GM12875 (cell line): ENCODE data around the gene HOXD8.

ENCODE experiments used
- H3K4me3 ChIP-seq: one replicate; pipeline ENCODE4 v1.5.1; 2011; ENCODE audit warnings: low read depth, low read length, control low read depth
- TF ChIP-seq, protein P1 (sequence below): IDR thresholded peaks from 2 replicates; pipeline ENCODE4 v1.5.1; 2011; ENCODE audit warnings: low read depth, mild to moderate bottlenecking, control low read depth, inconsistent platforms, low read length, moderate library complexity, borderline replicate concordance; ENCODE audit not compliant: insufficient read depth

The HOXD8 gene

DNA sequence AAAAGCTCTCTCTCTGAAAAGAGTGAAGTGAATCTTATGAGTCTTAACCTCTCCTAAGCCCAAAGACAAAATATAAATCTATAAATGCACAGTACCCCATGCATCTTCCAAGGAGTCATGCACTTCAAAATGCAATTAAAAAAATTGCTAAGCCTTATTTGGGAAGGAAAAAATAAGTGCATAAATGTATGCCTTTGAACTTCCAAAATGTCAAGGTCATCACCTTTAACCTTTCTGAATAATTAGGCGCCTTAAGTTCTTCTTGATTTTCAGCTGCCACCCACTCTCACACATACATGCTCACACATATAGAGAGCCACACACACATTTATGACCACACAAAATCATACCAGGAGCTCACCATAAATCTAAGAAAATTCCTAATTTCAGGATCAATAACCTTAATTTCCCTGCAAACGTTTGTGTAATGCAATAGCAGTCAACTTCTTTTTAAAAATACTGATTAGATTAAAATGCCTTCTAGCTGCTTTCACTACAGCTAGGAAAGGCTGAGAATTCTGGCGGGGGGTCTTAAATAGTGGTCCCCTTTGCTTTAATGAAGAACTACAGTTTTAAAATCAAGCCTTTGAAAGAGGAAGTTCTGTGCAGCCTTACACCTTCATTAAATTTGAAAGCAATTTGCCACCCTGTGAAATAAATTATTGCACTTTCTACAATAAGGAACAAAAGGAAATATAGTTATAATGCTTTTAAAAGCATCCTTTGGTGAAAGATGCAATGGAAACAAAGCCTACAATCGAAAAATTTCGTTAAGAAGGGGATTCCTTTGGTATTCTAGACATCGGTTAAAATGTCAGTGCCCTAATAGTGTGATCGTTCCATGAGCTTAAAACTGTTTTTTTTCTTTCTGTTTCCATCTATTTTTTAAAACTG lies 18.8 kb upstream of the HOXD8 start:
- TF ChIP-seq, protein P1, sequence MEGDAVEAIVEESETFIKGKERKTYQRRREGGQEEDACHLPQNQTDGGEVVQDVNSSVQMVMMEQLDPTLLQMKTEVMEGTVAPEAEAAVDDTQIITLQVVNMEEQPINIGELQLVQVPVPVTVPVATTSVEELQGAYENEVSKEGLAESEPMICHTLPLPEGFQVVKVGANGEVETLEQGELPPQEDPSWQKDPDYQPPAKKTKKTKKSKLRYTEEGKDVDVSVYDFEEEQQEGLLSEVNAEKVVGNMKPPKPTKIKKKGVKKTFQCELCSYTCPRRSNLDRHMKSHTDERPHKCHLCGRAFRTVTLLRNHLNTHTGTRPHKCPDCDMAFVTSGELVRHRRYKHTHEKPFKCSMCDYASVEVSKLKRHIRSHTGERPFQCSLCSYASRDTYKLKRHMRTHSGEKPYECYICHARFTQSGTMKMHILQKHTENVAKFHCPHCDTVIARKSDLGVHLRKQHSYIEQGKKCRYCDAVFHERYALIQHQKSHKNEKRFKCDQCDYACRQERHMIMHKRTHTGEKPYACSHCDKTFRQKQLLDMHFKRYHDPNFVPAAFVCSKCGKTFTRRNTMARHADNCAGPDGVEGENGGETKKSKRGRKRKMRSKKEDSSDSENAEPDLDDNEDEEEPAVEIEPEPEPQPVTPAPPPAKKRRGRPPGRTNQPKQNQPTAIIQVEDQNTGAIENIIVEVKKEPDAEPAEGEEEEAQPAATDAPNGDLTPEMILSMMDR, result no peak

DNA sequence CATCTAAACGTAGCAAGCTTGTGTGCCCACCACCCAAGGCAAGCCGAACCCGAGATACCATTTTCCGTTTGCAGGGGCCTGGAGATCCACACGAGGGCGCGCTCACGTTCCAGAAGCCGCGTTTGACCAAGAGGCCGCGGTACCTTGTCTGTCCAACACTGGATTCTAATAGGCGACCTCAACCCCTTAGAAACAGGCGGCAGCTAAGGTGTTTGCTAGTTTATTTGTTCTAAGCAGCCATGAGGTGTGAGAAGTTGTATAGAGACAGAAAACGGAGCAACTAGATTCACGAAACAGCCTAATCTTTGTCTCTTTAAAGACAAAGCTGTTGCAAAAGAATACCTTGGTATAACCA lies 18.2 kb upstream of the HOXD8 start:
- no peak overlapping the region for H3K4me3 ChIP-seq
- TF ChIP-seq, protein P1, result peak; percentile 85

More for the DNA sequence above, 18.8 kb upstream of the HOXD8 start:
- no peak overlapping the region for H3K4me3 ChIP-seq

DNA sequence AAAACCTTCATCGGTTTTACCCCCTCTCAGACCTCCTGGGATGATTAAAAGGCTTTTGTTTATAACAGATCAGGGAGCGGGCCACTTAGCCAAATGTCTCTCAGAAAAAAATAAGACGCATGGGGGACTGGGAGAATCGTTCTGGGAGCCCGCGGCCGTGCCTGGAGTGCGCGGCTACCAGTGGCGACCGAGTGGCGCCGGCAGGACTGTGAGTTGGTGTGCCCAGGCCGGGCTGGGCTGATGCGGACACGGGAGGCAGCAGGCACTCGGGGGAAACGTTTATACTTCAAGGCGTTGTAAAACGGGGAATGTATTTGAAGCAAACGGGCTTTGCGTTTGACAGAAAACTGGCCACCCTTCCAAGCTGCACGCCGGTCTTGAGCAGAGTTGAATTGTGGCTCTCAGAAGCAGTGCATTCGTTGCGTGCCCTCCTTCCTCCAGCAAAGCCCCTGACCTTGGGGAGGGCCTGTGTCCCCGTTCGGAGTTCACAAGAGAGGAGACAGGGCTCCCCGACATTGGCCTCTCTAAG lies 17.6 kb upstream of the HOXD8 start:
- no peak overlapping the region for H3K4me3 ChIP-seq
- TF ChIP-seq, protein P1, result no peak

DNA sequence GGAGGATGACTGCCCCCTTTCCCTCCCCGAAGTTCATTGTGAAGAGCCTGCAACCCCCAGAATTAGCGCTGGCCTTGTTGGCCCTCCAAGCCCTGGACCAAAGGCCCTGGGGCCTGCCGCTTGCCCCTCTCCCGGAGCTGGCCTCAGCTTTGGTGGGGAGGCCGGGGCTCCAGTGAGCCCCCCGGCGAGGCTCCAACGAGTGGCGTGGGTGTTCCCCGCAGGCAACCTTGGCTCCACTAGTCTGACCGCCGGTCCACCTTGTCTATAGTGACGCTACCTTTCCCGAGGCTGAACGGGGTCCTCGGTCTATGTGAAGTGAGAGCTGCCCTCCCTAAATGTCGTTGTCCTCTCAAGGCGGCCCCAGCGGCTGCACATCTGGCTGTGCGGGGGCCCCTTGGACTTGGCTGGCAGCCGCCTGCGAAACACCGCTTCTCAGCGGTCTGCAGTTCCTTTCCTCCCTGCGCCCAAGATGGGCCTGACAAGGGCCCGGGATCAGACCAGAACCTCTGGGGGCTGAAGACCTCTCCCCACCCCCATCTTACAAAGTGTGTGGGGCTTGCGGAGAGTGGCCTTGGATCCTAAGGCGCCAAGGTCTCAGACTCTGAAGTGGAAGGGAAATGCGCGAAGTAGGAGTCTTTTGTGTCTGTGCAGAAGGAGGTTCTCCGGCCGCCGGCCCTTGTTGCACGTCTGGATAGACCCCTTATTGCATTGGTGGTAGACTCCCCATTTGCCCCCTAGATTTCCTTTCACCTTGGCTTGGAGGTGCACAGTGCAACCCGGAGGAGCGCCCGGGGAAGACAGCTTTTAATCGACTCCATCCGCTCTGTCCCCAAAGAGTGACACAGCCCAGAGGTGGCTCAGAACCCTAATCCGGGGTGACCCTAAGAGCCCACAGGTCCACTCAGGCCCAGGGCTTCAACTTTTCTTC lies 16.9 kb upstream of the HOXD8 start:
- TF ChIP-seq, protein P1, result no peak
- no peak overlapping the region for H3K4me3 ChIP-seq

DNA sequence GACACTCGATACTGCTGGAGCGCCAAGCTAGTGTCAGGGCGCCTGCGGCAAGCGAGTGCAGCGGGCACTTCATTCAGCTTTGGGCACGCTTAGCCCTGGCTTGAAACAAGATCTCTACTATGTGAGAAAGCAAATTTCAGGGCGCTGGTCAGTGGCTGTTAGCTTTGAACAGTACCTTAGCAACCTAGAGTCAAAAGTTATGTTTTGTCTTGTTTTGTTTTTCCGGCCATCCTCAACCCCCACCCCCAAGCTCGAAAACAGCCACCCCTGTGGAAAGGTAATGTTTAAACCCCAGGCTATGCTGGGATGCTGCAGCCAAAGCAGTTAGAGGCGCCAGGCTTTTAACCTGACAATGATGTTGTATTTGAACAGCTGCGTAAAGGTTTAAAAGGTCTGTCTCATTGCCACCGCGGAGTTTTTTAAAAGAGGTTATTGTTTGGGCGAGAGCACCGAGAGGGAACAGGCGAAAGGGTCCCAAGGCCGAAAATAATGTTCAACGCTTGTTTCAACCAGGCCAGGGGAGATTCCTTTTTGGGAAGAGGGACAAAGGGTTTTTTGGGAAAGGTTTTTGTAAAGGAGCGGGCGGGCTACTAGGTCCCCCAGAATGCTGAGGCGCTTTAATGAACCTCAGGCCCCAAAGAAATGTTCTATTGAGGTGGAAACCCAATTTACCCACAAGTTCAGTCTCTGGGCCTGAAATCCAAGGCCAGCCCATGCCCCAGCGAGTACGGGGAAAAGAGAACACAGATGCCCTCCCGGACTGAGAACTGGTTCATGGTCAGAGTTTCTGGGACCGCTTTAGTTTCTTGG lies 15.2 kb upstream of the HOXD8 start:
- H3K4me3 ChIP-seq, result no peak overlapping the region
- TF ChIP-seq, protein P1, result no peak

DNA sequence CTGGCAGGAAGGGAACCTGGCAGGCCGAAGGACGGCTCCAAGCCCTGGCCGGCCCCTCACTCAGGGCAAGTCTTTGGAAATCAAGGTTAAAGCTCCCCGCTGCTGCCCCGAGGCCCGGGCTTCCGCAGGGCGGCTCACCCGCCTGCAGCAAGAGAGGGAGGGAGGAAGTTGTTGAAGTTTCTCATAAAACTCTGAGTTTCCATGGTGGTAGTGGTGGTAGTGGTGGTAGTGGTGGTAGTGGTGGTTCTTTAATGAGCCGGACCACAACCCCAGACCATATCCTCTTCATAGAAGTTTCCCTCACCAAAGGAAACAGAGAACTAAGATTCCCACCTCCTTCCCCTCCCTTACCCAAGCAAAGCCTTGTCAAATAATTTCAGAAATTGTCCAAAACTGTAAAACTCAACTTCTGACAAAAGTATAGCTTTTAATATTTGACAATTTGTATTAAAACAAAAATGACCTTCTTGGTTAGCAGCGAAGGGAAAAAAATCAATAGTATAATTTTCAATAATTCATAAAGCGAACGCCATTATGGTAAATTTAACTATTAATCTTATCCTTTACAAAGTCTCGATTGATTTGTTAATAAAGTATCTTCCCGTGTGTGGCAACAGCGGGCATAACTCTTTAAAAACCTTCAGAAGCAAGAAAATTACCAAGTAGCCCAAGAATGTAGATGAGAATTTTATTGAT lies 14.4 kb upstream of the HOXD8 start:
- TF ChIP-seq, protein P1, result no peak
- no peak overlapping the region for H3K4me3 ChIP-seq
